Panc1 (cell line): ENCODE results near the gene GRM4. TPM values are rescaled to one million over a fixed set of nuclear protein-coding genes. Genes with fewer than 3 reads are reported as not detected.

Experiments used
- ATAC-seq: fragments of 200-7000 bp; cut with Tn5 transposase; 2 replicates; pipeline ENCODE4 v1.9.1; 2020; ENCODE audit warnings: mild to moderate bottlenecking, moderate library complexity
- BruUV-seq: library from RNA; stranded (reverse); fragments of 400-500 nt; replicated peaks from 2 replicates; lab custom pipeline; 2021; lab: Mats Ljungman, UMichigan
- CTCF ChIA-PET: fragments of 300-600 bp; sonication (Branson Sonifier 250); formaldehyde crosslinking; loops from one replicate; lab custom pipeline; 2022; ENCODE audit warnings: antibody characterized with exemption; lab: Charles Lee
- POLR2A ChIA-PET: fragments of 300-600 bp; sonication (Branson Sonifier 250); formaldehyde crosslinking; loops from one replicate; lab custom pipeline; 2022; ENCODE audit warnings: antibody characterized with exemption; lab: Charles Lee
- DNase-seq: peaks from one replicate; pipeline ENCODE4 v3.0.0-alpha.2; 2010; ENCODE audit warnings: low read depth, low spot score
- H3K27ac ChIP-seq: 2 replicates; pipeline ENCODE4 v1.5.1; 2011; ENCODE audit warnings: mild to moderate bottlenecking, low read length, inconsistent platforms
- H3K27me3 ChIP-seq: fragments of 200-500 bp; sonication (Bioruptor generic); 2 replicates; pipeline ENCODE4 v1.6.0; 2014; ENCODE audit warnings: low read length, inconsistent platforms; ENCODE audit not compliant: control insufficient read depth, insufficient read depth
- H3K36me3 ChIP-seq: fragments of 200-500 bp; sonication (Bioruptor generic); 2 replicates; pipeline ENCODE4 v1.5.1; 2014; ENCODE audit warnings: inconsistent platforms, mild to moderate bottlenecking, low read length, moderate library complexity; ENCODE audit not compliant: control insufficient read depth, insufficient read depth
- H3K4me1 ChIP-seq: 2 replicates; pipeline ENCODE4 v1.5.1; 2011; ENCODE audit warnings: inconsistent platforms, mild to moderate bottlenecking, low read length, moderate library complexity; ENCODE audit not compliant: control insufficient read depth, insufficient read depth
- H3K4me3 ChIP-seq, 2 experiments: 2 replicates each; pipeline ENCODE4 v1.5.1; 2011 to 2012; ENCODE audit warnings: low read depth in 2 of 2, low read length in 2 of 2, mild to moderate bottlenecking in 2 of 2, inconsistent platforms in 1 of 2, moderate library complexity in 1 of 2
- H3K9me3 ChIP-seq: fragments of 200-500 bp; sonication (Bioruptor generic); 2 replicates; pipeline ENCODE4 v1.5.1; 2014; ENCODE audit warnings: low read depth, mild to moderate bottlenecking, inconsistent platforms, low read length, moderate library complexity; ENCODE audit not compliant: control insufficient read depth, insufficient read depth
- CTCF ChIP-seq: fragments of 450-650 bp; IDR thresholded peaks from 2 replicates; pipeline ENCODE4 v1.5.1; 2017; ENCODE audit warnings: mild to moderate bottlenecking
- POLR2AphosphoS5 ChIP-seq: IDR thresholded peaks from 2 replicates; pipeline ENCODE4 v1.6.1; 2012; ENCODE audit warnings: mild to moderate bottlenecking, low read depth, low read length, moderate library complexity
- REST ChIP-seq, 2 experiments: IDR thresholded peaks; 2 replicates each; pipeline ENCODE4 v1.6.1; 2011 to 2012; ENCODE audit warnings: low read depth in 2 of 2, control low read depth in 1 of 2, low read length in 1 of 2, mild to moderate bottlenecking in 1 of 2, moderate library complexity in 1 of 2; ENCODE audit not compliant: insufficient read depth in 1 of 2
- SIN3A ChIP-seq: IDR thresholded peaks from 2 replicates; pipeline ENCODE4 v1.6.1; 2012; ENCODE audit warnings: low read depth, mild to moderate bottlenecking, low read length, moderate library complexity, borderline replicate concordance; ENCODE audit not compliant: insufficient read depth
- TCF7L2 ChIP-seq: IDR thresholded peaks from 2 replicates; pipeline ENCODE4 v1.6.1; 2011; ENCODE audit warnings: mild to moderate bottlenecking, low read depth, low read length, inconsistent platforms
- in situ Hi-C: cut with HindIII; loops from 2 replicates; pipeline ENCODE4 v1.10.0; 2016; ENCODE audit warnings: low sequenced_read_pairs, low pct_unique_long_range_greater_than_20kb
- intact Hi-C: fragments of 100-400 bp; cut with micrococcal nuclease; formaldehyde crosslinking; loops from one replicate; pipeline ENCODE4 v1.10.0; 2022; ENCODE audit not compliant: unreplicated experiment
- total RNA-seq: library from RNA; stranded (reverse); gene quantifications from one replicate; pipeline ENCODE4 v1.2.1, GENCODE V29; 2021; ENCODE audit not compliant: unreplicated experiment

GRM4 gene
- total RNA-seq, 1 experiment from 2014 or later: 1.3 TPM

GRCh38 chr6:34104628-34105027, 41.3 kb downstream of the GRM4 start:
- intact Hi-C loops (no loop called here), in situ Hi-C loops (no loop called here)
- ChIA-PET POLR2A (no interaction called here), CTCF (no interaction called here)
- Histone ChIP-seq H3K4me3 (no peak overlapping the region), H3K9me3 (no peaks in the 10 kb centered on the region), H3K36me3 (no peaks in the 10 kb centered on the region), H3K4me1 (no peaks in the 10 kb centered on the region), H3K27me3 (no peaks in the 10 kb centered on the region), H3K27ac (no peak overlapping the region)
- TF ChIP-seq SIN3A: no peak
- no peak for TF ChIP-seq POLR2AphosphoS5
- DNase-seq: no peak
- ATAC-seq: no peak
- BruUV-seq: no TSS peak

DNA sequence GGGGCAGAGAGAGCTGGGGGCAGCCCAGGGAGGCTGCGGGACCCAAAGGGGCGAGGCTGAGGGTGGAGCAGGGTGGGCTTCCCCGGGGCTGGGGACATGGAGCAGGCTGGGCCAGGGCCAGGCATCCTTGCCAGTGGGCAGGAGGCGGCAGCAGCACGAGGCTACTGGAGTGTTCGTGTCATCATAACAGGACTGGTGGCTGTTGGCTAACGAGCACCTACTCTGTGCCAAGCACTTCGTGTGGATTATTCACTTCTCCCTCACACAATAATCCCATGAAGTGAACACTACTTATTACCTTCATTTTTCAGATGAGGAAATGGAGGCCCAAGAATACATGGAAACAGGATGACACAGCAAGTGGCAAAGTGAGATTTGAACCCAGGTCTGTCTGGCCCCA, 41.7 kb downstream of the GRM4 start:
- Histone ChIP-seq H3K9me3 (no peaks in the 10 kb centered on the region), H3K36me3 (no peaks in the 10 kb centered on the region), H3K4me3 (no peak overlapping the region), H3K4me1 (no peaks in the 10 kb centered on the region), H3K27ac (no peak overlapping the region), H3K27me3 (no peaks in the 10 kb centered on the region)
- in situ Hi-C loops (no loop called here), intact Hi-C loops (no loop called here)
- TF ChIP-seq TCF7L2 (no peak), SIN3A (no peak), POLR2AphosphoS5 (no peak), REST (IDR thresholded peaks at IDR 0.05; ENCODE audit: insufficient read depth in 1 of 2, low read depth in 2 of 2, low read length in 1 of 2) (no peak), CTCF (no peak)
- CTCF ChIA-PET: no interaction called here
- POLR2A ChIA-PET: no interaction called here
- DNase-seq: no peak
- no TSS peak for BruUV-seq
- ATAC-seq: no peak

DNA sequence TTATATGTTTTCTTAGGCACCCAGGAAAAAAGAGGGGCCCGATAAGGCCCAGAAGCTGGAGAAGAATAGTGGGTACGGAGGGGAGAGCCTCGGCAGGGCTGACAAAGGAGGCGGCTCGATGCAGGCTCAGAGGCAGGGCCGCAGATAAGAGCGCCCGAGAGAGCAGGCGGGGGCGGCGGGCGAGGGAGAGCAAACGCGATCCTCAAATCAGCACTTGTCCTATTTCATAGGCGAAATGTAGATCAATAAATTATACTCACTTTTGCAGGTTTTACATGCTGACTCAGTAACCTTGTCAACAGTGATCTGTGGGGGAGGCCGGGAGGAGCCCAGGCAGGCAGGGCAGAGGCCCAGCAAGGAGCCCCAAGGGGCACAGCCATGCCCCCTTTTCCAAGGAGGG, 42.6 kb downstream of the GRM4 start:
- intact Hi-C loops: no loop called here
- ChIA-PET POLR2A (no interaction called here), CTCF (no interaction called here)
- TF ChIP-seq POLR2AphosphoS5 (no peak), TCF7L2 (no peak)
- Histone ChIP-seq H3K4me3 (no peak overlapping the region), H3K36me3 (no peaks in the 10 kb centered on the region), H3K9me3 (no peaks in the 10 kb centered on the region), H3K27me3 (no peaks in the 10 kb centered on the region), H3K27ac (no peak overlapping the region), H3K4me1 (no peaks in the 10 kb centered on the region)
- DNase-seq (no peak), ATAC-seq (no peak)
- in situ Hi-C loops: no loop called here
- BruUV-seq: no TSS peak
